ENCODE measurements around the gene PSMA2. TPM values are rescaled to one million over a fixed set of nuclear protein-coding genes. Genes with fewer than 3 reads are reported as not detected.

PSMA2 gene
- polyA plus RNA-seq, 1 donor: 136 TPM

DNA sequence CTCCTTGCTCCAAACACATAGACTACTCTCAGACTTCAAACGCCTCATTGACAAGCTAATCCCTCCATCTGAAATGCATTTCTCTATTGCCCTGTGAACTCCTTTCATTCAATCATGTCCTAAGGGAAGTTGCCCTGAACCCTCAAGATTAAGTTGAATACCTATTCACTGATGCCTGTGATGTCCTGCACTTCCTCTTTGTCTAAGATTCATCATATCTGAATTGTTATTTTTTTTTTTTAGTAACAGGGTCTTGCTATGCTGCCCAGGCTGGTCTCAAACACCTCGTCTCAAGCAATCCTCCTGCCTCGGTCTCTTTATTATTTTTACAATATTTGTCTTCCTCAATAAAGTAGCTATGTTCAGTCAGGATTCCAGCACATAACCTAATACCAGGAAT lies 3.2 kb downstream of the PSMA2 start:
- WGBS (ENCODE audit: insufficient coverage, low lambda C conversion rate): 0% methylated on average over 1 of the region's 3 CpGs
- H3K27ac ChIP-seq (ENCODE audit: low read length): no peak overlapping the region
- peaks cover 26% of the 10 kb centered on the region for H3K36me3 ChIP-seq (ENCODE audit: control insufficient read depth, insufficient read depth, low read length)
- DNase-seq: no peak
- H3K9me3 ChIP-seq (ENCODE audit: control insufficient read depth, low read depth, low read length): no peaks in the 10 kb centered on the region
- no peak overlapping the region for H3K4me3 ChIP-seq (ENCODE audit: low read length)
- no peaks in the 10 kb centered on the region for H3K27me3 ChIP-seq (ENCODE audit: control insufficient read depth, insufficient read depth, low read length)
- H3K4me1 ChIP-seq (ENCODE audit: control insufficient read depth, insufficient read depth, low read length): peaks cover 9% of the 10 kb centered on the region

DNA sequence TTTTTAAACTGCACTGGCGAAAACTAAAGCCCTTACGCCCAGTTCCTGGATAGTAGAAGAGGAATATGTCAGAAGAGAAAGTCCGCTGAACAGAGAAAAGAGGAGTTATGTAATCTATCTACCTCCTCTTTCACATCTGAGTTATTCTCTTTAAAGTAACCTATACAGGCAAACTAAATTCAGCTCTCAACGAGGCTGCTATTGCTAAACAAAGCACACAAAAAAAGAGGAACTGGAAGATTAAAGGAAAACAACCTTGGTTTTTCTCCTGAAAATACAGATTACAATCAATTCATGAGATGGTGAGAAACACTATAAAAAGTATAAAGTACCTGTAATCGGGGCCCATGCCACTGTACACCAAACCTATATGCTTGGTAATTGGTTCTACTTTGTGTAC lies 5.8 kb downstream of the PSMA2 start:
- H3K36me3 ChIP-seq (ENCODE audit: control insufficient read depth, insufficient read depth, low read length): peaks cover 34% of the 10 kb centered on the region
- 80% methylated on average over 2 of the region's 5 CpGs for WGBS (ENCODE audit: insufficient coverage, low lambda C conversion rate)
- H3K9me3 ChIP-seq (ENCODE audit: control insufficient read depth, low read depth, low read length): no peaks in the 10 kb centered on the region
- no peaks in the 10 kb centered on the region for H3K27me3 ChIP-seq (ENCODE audit: control insufficient read depth, insufficient read depth, low read length)
- H3K4me1 ChIP-seq (ENCODE audit: control insufficient read depth, insufficient read depth, low read length): peaks cover 7% of the 10 kb centered on the region
- no peak for DNase-seq
- no peak overlapping the region for H3K27ac ChIP-seq (ENCODE audit: low read length)
- H3K4me3 ChIP-seq (ENCODE audit: low read length): no peak overlapping the region

DNA sequence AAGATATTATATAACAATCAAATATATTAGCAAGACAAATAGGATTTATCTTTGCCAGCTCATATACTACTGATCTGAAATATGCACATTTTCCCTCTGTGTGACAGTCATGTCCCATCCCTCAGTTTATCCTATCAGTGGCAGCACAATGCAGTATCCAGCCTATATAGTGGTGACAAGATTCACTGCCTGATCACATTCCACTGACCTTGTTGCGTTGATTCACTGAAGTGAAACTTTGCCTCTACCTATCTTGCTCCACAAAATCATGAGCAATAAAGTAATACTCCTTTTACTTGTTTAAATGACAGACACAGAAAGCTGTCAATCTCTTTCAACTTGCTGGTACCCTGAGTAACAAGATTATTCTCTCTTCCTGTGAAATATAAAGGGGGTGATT lies 6.3 kb downstream of the PSMA2 start:
- peaks cover 40% of the 10 kb centered on the region for H3K36me3 ChIP-seq (ENCODE audit: control insufficient read depth, insufficient read depth, low read length)
- H3K27ac ChIP-seq (ENCODE audit: low read length): no peak overlapping the region
- H3K9me3 ChIP-seq (ENCODE audit: control insufficient read depth, low read depth, low read length): no peaks in the 10 kb centered on the region
- H3K27me3 ChIP-seq (ENCODE audit: control insufficient read depth, insufficient read depth, low read length): no peaks in the 10 kb centered on the region
- H3K4me1 ChIP-seq (ENCODE audit: control insufficient read depth, insufficient read depth, low read length): peaks cover 6% of the 10 kb centered on the region
- DNase-seq: no peak
- no CpG with 5 or more reads among the region's 1 CpG for WGBS (ENCODE audit: insufficient coverage, low lambda C conversion rate)
- no peak overlapping the region for H3K4me3 ChIP-seq (ENCODE audit: low read length)

DNA sequence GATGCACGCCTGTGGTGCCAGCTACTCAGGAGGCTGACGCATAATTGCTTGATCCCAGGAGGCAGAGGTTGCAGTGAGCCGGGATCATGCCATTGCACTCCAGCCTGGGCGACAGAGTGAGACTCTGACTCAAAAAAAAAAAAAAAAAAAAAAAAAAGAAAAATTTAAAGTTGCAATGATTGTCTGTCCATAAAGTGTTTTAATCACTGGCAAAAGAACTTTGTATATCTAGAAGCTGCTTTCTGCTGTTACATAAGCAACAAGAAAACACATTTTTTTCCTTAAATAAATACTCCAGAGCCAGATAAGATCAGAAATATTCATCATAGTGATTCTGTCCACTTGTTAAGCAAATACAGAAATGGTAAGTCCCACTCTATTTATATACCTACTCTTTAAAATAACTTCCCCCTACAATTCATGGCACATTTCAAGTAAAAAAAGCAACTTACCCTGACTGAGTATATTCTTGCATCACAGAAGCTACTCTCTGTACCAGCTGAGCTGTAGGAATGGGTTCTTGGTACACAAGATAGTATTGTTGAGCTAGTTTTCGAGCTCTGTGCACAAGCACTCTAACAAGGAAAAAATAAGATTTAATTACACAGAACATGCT lies 7.6 kb downstream of the PSMA2 start:
- Histone ChIP-seq H3K4me1 (ENCODE audit: control insufficient read depth, insufficient read depth, low read length) (no peaks in the 10 kb centered on the region), H3K27ac (ENCODE audit: low read length) (no peak overlapping the region), H3K27me3 (ENCODE audit: control insufficient read depth, insufficient read depth, low read length) (no peaks in the 10 kb centered on the region), H3K9me3 (ENCODE audit: control insufficient read depth, low read depth, low read length) (no peaks in the 10 kb centered on the region), H3K36me3 (ENCODE audit: control insufficient read depth, insufficient read depth, low read length) (peaks cover 46% of the 10 kb centered on the region), H3K4me3 (ENCODE audit: low read length) (no peak overlapping the region)
- DNase-seq: no peak
- no CpG with 5 or more reads among the region's 5 CpGs for WGBS (ENCODE audit: insufficient coverage, low lambda C conversion rate)

DNA sequence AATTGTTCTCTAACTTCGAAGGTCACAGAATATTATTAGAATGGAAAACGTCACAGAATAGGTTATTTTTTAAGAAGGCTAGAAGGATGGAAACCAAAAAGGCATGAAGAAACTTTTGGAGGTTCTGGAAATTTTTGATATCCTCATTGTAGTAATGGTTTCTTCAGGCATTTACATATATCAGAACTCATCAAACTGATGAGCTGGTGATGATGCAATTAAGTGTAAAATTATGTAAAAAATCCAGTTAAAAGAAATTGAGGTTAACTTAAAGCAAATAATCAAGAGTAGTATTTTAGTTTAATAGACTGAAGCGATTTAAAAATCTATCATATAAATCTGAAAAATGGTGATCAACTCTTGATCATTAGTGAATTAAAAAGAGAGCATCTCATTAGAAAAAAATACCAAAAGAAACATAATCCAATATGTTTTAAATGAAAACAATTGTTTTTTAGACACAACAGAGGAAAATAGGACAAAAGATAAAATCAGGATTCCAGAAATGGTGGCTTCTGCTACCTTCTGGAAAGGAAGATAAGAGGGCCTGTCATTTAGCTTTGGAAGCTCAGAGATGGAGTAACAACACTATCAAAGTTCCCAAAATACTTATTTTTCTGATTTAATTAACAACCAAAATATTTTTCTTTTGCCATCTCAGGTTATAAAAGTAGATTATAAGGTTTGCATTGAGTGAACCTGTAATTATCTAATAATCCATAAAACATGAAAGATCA lies 9.8 kb downstream of the PSMA2 start:
- no peak for DNase-seq

DNA sequence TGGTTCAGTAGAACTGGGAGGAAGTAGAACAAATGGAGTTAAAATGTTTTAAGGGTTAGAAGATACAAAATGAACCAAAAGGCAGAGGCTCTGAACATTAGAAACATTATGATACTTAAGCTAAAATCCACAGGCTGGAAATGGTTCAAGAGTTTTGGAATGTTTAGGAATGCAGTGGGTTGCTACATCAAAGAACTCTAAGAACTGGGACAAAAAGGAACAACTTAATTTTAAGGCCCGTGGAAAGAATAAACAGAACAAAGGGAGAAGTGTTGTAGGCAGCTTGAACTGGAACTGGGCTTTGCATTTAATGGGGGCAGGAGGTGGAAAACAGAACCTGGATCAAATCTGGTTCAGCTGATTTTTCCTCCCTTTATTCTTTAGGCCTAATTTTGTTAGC lies 16.6 kb downstream of the PSMA2 start:
- H3K27ac ChIP-seq (ENCODE audit: low read length): no peak overlapping the region
- no peaks in the 10 kb centered on the region for H3K27me3 ChIP-seq (ENCODE audit: control insufficient read depth, insufficient read depth, low read length)
- H3K4me3 ChIP-seq (ENCODE audit: low read length): no peak overlapping the region
- DNase-seq: no peak
- H3K4me1 ChIP-seq (ENCODE audit: control insufficient read depth, insufficient read depth, low read length): peaks cover 7% of the 10 kb centered on the region
- H3K9me3 ChIP-seq (ENCODE audit: control insufficient read depth, low read depth, low read length): no peaks in the 10 kb centered on the region
- peaks cover 33% of the 10 kb centered on the region for H3K36me3 ChIP-seq (ENCODE audit: control insufficient read depth, insufficient read depth, low read length)
- no CpG with 5 or more reads among the region's 1 CpG for WGBS (ENCODE audit: insufficient coverage, low lambda C conversion rate)

More for the DNA sequence above, 9.8 kb downstream of the PSMA2 start:
- H3K27me3 ChIP-seq (ENCODE audit: control insufficient read depth, insufficient read depth, low read length): no peaks in the 10 kb centered on the region
- no peaks in the 10 kb centered on the region for H3K4me1 ChIP-seq (ENCODE audit: control insufficient read depth, insufficient read depth, low read length)
- H3K36me3 ChIP-seq (ENCODE audit: control insufficient read depth, insufficient read depth, low read length): peaks cover 55% of the 10 kb centered on the region
- WGBS (ENCODE audit: insufficient coverage, low lambda C conversion rate): 97% methylated on average over 3 of the region's 3 CpGs
- no peak overlapping the region for H3K4me3 ChIP-seq (ENCODE audit: low read length)
- H3K27ac ChIP-seq (ENCODE audit: low read length): no peak overlapping the region
- no peaks in the 10 kb centered on the region for H3K9me3 ChIP-seq (ENCODE audit: control insufficient read depth, low read depth, low read length)

DNA sequence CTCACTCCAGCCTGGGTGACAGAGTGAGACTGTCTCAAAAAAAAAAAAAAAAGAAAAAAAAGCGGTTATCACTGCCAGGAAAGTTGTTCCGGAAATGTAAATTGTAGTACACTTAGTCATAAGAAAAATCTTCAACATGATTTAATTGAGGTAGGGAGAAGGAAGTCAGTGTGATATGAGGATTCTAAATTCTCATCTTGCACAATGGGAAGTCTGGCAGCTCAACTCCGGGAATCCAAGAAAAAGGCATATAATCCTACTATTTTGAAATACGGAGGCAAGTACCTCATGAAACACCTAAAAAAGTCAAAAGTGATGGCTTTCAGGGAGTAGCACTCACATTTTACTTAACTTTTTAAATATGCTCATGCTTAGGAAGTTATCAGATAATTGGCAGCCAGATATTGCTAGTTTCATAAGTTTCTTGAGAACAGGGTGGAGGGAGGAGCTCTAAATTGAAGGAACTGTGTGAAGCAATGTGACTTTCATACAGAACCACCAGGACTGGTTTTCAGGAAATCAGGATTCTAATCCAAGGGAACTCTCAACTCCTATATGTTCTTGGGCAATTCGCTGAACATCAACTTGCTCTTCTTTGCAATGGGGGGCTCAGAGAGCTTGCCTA lies 17.4 kb downstream of the PSMA2 start:
- H3K4me3 ChIP-seq (ENCODE audit: low read length): no peak overlapping the region
- no peaks in the 10 kb centered on the region for H3K9me3 ChIP-seq (ENCODE audit: control insufficient read depth, low read depth, low read length)
- peaks cover 28% of the 10 kb centered on the region for H3K36me3 ChIP-seq (ENCODE audit: control insufficient read depth, insufficient read depth, low read length)
- peaks cover 7% of the 10 kb centered on the region for H3K4me1 ChIP-seq (ENCODE audit: control insufficient read depth, insufficient read depth, low read length)
- 100% methylated on average over 2 of the region's 5 CpGs for WGBS (ENCODE audit: insufficient coverage, low lambda C conversion rate)
- no peaks in the 10 kb centered on the region for H3K27me3 ChIP-seq (ENCODE audit: control insufficient read depth, insufficient read depth, low read length)
- DNase-seq: no peak
- no peak overlapping the region for H3K27ac ChIP-seq (ENCODE audit: low read length)

DNA sequence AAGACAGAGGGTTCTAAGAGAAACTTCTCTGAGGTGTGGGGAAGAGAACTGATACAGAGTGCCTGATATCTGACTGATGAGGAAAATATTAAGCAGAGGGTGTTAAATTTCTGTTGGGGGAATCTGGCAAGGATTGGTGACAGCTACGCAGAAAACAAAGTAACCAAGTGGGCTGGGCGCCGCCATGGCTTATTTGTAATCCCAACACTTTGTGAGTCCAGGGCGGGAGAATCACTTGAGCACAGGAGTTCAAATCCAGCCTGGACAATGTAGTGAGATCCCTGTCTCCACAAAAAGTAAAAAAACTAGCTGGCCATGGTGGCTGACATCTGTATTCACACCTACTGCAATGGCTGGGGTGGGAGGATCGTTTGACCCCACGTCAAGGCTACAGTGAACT lies 18.0 kb downstream of the PSMA2 start:
- no CpG with 5 or more reads among the region's 6 CpGs for WGBS (ENCODE audit: insufficient coverage, low lambda C conversion rate)
- Histone ChIP-seq H3K27me3 (ENCODE audit: control insufficient read depth, insufficient read depth, low read length) (no peaks in the 10 kb centered on the region), H3K4me1 (ENCODE audit: control insufficient read depth, insufficient read depth, low read length) (peaks cover 7% of the 10 kb centered on the region), H3K36me3 (ENCODE audit: control insufficient read depth, insufficient read depth, low read length) (peaks cover 24% of the 10 kb centered on the region), H3K27ac (ENCODE audit: low read length) (no peak overlapping the region), H3K4me3 (ENCODE audit: low read length) (no peak overlapping the region), H3K9me3 (ENCODE audit: control insufficient read depth, low read depth, low read length) (no peaks in the 10 kb centered on the region)
- no peak for DNase-seq

DNA sequence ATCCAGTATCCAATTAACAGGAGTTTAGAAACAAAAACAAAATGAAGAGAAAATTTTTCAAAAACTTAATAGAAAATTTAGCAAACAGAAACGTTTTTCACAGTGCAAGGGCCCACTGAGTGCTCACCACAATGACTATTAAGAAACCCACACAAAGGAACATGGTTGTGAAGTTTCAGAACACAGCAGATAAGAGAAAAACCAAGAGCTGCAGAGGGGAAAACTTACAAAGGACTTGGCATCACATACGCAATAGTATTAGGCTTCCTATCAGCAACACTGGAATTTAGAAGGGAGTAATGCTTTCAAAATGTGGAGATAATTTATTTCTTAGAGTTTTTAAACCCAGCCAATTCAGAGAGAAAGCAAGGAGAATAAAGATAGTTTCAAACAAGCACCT lies 18.4 kb downstream of the PSMA2 start:
- H3K4me1 ChIP-seq (ENCODE audit: control insufficient read depth, insufficient read depth, low read length): peaks cover 7% of the 10 kb centered on the region
- 88% methylated on average over 1 of the region's 2 CpGs for whole genome bisulfite sequencing (ENCODE audit: insufficient coverage, low lambda C conversion rate)
- H3K27ac ChIP-seq (ENCODE audit: low read length): no peak overlapping the region
- H3K4me3 ChIP-seq (ENCODE audit: low read length): no peak overlapping the region
- H3K27me3 ChIP-seq (ENCODE audit: control insufficient read depth, insufficient read depth, low read length): no peaks in the 10 kb centered on the region
- peaks cover 22% of the 10 kb centered on the region for H3K36me3 ChIP-seq (ENCODE audit: control insufficient read depth, insufficient read depth, low read length)
- no peak for DNase-seq
- H3K9me3 ChIP-seq (ENCODE audit: control insufficient read depth, low read depth, low read length): no peaks in the 10 kb centered on the region

DNA sequence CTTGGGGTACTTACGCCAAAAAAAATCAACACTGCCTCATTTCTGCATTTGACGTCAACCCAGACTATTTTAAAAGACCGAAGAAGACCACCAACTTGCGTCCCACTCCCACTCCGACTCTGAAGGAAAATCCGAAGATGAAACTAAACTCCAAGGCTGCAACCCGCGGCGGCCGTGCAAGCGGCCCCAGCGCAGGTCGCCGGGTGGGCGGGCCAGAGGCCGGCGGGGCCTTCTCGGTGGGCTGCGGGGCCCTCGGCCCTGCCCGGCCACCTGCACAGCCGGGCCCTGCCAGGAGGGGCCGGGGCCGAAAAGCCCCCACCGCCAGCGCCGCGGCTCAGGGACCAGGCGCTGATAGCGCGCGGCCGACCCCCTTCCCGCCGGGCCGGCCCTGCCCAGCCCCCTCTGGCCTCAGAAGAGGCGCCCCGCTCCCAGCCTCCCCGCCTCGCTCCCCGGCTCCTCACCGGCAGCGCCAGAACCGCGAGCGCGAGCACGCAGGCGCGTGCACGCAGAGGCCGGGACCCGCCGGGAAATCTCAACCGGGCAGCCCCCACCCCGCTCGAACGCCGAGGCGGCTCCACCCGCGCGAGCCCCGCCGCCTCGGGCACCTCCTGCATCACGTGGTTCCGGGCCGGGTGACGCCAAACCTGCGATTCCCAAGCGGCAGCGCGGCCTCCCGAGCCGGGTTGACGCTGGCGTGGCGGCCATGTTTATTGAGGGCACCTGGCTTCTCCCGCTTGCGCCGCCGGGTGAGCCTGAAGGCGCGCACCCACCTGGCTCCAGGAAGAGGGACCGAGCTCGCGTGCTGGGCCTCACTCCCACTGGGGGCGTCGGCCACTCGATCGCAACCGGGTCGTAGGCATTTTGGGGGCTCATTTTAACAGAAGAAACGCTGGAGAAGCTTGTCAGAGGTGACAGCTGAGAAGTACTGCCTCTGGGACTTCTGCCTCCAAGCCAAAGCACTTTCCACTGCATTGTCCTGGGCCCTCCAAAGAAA lies 20.2 kb downstream of the PSMA2 start, which contains the start of gene C7orf25:
Gene C7orf25, minus strand, starts transcription at position 617 of the 994 bp plus-strand sequence. CDS start 1,170 bp downstream, outside the sequence.
- Histone ChIP-seq H3K4me1 (ENCODE audit: control insufficient read depth, insufficient read depth, low read length) (peaks cover 17% of the 10 kb centered on the region), H3K27me3 (ENCODE audit: control insufficient read depth, insufficient read depth, low read length) (no peaks in the 10 kb centered on the region), H3K36me3 (ENCODE audit: control insufficient read depth, insufficient read depth, low read length) (peaks cover 11% of the 10 kb centered on the region), H3K27ac (ENCODE audit: low read length) (peak within 1 kb of the TSS; percentile 56), H3K4me3 (ENCODE audit: low read length) (peak within 1 kb of the TSS; percentile 50), H3K9me3 (ENCODE audit: control insufficient read depth, low read depth, low read length) (no peaks in the 10 kb centered on the region)
- DNase-seq: peak; percentile 95 to 98
- WGBS (ENCODE audit: insufficient coverage, low lambda C conversion rate): no CpG with 5 or more reads among the region's 95 CpGs

Data from large intestine (tissue), 3 donors.